Mesenchymal stem cell (in vitro differentiated cells and primary cell): Measurements from ENCODE around the gene AGR3.

Experiments used
- DNase-seq: peaks from one replicate; pipeline ENCODE4 v3.0.0-alpha.2; 2013
- H2AFZ ChIP-seq: one replicate; pipeline ENCODE4 v1.6.1; 2013; ENCODE audit warnings: low read depth, mild to moderate bottlenecking, control low read depth, inconsistent platforms, low read length, moderate library complexity
- H2AK5ac ChIP-seq: 2 replicates; pipeline ENCODE4 v1.6.1; 2013; ENCODE audit warnings: low read length, moderate library complexity, mild to moderate bottlenecking, inconsistent platforms; ENCODE audit not compliant: severe bottlenecking
- H2BK120ac ChIP-seq: one replicate; pipeline ENCODE4 v1.6.1; 2013; ENCODE audit warnings: low read depth, mild to moderate bottlenecking, inconsistent platforms, low read length, moderate library complexity
- H2BK12ac ChIP-seq, 2 experiments: one replicate each; pipeline ENCODE4 v1.6.1; 2013; ENCODE audit warnings: inconsistent platforms in 2 of 2, low read length in 2 of 2, mild to moderate bottlenecking in 2 of 2, moderate library complexity in 2 of 2, control low read depth in 1 of 2
- H2BK15ac ChIP-seq: one replicate; pipeline ENCODE4 v1.6.1; 2013; ENCODE audit warnings: mild to moderate bottlenecking, low read depth, inconsistent platforms; ENCODE audit not compliant: poor library complexity, severe bottlenecking
- H2BK5ac ChIP-seq: 2 replicates; pipeline ENCODE4 v1.6.1; 2013; ENCODE audit warnings: low read depth, mild to moderate bottlenecking, low read length, control low read depth, inconsistent platforms; ENCODE audit not compliant: poor library complexity, severe bottlenecking
- H3K14ac ChIP-seq, 2 experiments: one replicate each; pipeline ENCODE4 v1.6.1; 2013; ENCODE audit warnings: inconsistent platforms in 2 of 2, low read length in 2 of 2, control low read depth in 1 of 2, mild to moderate bottlenecking in 1 of 2, moderate library complexity in 1 of 2
- H3K18ac ChIP-seq, 2 experiments: one replicate each; pipeline ENCODE4 v1.6.1; 2013; ENCODE audit warnings: inconsistent platforms in 2 of 2, low read length in 2 of 2, control low read depth in 1 of 2, low read depth in 1 of 2, mild to moderate bottlenecking in 1 of 2
- H3K23ac ChIP-seq, 2 experiments: one replicate each; pipeline ENCODE4 v1.6.1; 2013; ENCODE audit warnings: inconsistent platforms in 2 of 2, low read length in 2 of 2, mild to moderate bottlenecking in 2 of 2, moderate library complexity in 2 of 2, control low read depth in 1 of 2
- H3K27ac ChIP-seq: 2 replicates; pipeline ENCODE4 v1.5.1; 2013; ENCODE audit warnings: mild to moderate bottlenecking, moderate library complexity, low read length, control low read depth, inconsistent platforms; ENCODE audit not compliant: poor library complexity, severe bottlenecking
- H3K27me3 ChIP-seq, 2 experiments: 2 replicates each; pipeline versions ENCODE4 v1.6.1 to v1.7.0; 2013; ENCODE audit warnings: low read length in 2 of 2, mild to moderate bottlenecking in 2 of 2, moderate library complexity in 2 of 2, control low read depth in 1 of 2, inconsistent platforms in 1 of 2; ENCODE audit not compliant: control insufficient read depth in 1 of 2, insufficient read depth in 1 of 2
- H3K36me3 ChIP-seq, 2 experiments: 2 replicates each; pipeline versions ENCODE4 v1.6.1 to v1.7.0; 2013; ENCODE audit warnings: low read length in 2 of 2, control low read depth in 1 of 2, inconsistent platforms in 1 of 2, low read depth in 1 of 2, mild to moderate bottlenecking in 1 of 2; ENCODE audit not compliant: insufficient read depth in 2 of 2, control insufficient read depth in 1 of 2
- H3K4ac ChIP-seq, 2 experiments: one replicate each; pipeline ENCODE4 v1.6.1; 2013; ENCODE audit warnings: inconsistent platforms in 2 of 2, low read length in 2 of 2, mild to moderate bottlenecking in 2 of 2, moderate library complexity in 2 of 2, control low read depth in 1 of 2, low read depth in 1 of 2
- H3K4me1 ChIP-seq: 2 replicates; pipeline ENCODE4 v1.6.1; 2013; ENCODE audit warnings: low read depth, low read length, control low read depth; ENCODE audit not compliant: control insufficient read depth, insufficient read depth
- H3K4me2 ChIP-seq: 2 replicates; pipeline ENCODE4 v1.6.1; 2013; ENCODE audit warnings: low read length, mild to moderate bottlenecking, inconsistent platforms; ENCODE audit not compliant: poor library complexity, severe bottlenecking
- H3K4me3 ChIP-seq, 2 experiments: 2 replicates each; pipeline versions ENCODE4 v1.5.1 to v1.7.0; 2013; ENCODE audit warnings: low read length in 2 of 2, mild to moderate bottlenecking in 2 of 2, control low read depth in 1 of 2, low read depth in 1 of 2; ENCODE audit not compliant: insufficient read depth in 1 of 2
- H3K79me1 ChIP-seq: replicated peaks from 2 replicates; pipeline ENCODE4 v1.6.1; 2013; ENCODE audit warnings: mild to moderate bottlenecking, control low read depth, low read length, inconsistent platforms; ENCODE audit not compliant: poor library complexity, severe bottlenecking
- H3K9ac ChIP-seq: 2 replicates; pipeline ENCODE4 v1.7.0; 2013; ENCODE audit warnings: mild to moderate bottlenecking, low read length, moderate library complexity
- H3K9me3 ChIP-seq: 2 replicates; pipeline ENCODE4 v1.7.0; 2013; ENCODE audit warnings: mild to moderate bottlenecking, low read length; ENCODE audit not compliant: control insufficient read depth
- H4K8ac ChIP-seq: one replicate; pipeline ENCODE4 v1.6.1; 2013; ENCODE audit warnings: inconsistent platforms, mild to moderate bottlenecking, low read length, moderate library complexity
- H4K91ac ChIP-seq: one replicate; pipeline ENCODE4 v1.6.1; 2013; ENCODE audit warnings: mild to moderate bottlenecking, low read length, inconsistent platforms
- WGBS: methylation state at CpG from one replicate; pipeline ENCODE4 v1.1.7; 2013; ENCODE audit warnings: mixed read lengths; 5-methylcytosine and 5-hydroxymethylcytosine counted together

The AGR3 gene

DNA sequence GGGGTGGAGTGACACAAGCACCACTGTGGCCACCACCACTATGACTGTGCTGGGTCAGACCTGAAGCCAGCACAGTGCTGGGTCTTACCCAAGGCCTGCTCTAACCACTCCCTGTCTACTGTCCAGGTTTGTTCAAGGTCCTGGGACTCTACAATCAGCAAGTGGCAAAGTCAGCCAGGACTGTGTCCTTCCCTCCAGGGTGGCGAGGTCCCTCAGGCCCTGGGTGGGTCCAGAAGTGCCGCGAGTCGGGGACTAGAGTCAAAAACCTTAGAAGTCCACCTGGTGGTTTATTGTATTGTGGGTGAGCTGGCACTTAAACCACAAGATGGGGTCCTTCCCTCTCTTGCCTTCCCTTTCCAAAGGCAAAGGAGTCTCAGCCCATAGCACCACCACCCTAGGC lies 30.8 kb upstream of the AGR3 start:
- Histone ChIP-seq H2AK5ac (no peak overlapping the region), H4K8ac (peak overlapping the region; percentile 69), H3K79me1 (no peaks in the 10 kb centered on the region), H2BK120ac (no peak overlapping the region), H3K4me2 (no peak overlapping the region), H3K27ac (no peak overlapping the region), H3K18ac (no peak overlapping the region), H3K9ac (no peak overlapping the region), H2AFZ (no peak overlapping the region), H3K4me3 (no peak overlapping the region), H2BK5ac (no peak overlapping the region), H3K23ac (no peak overlapping the region), H3K9me3 (peaks cover 17% of the 10 kb centered on the region), H2BK12ac (peak overlapping the region in 1 of 2 experiments; percentile 22), H3K27me3 (no peaks in the 10 kb centered on the region), H3K14ac (no peak overlapping the region), H3K4me1 (peaks cover 6% of the 10 kb centered on the region), H3K36me3 (no peaks in the 10 kb centered on the region), H4K91ac (no peak overlapping the region), H3K4ac (no peak overlapping the region), H2BK15ac (no peak overlapping the region)
- DNase-seq, result no peak
- WGBS, result 100% methylated on average over 1 of the region's 4 CpGs

DNA sequence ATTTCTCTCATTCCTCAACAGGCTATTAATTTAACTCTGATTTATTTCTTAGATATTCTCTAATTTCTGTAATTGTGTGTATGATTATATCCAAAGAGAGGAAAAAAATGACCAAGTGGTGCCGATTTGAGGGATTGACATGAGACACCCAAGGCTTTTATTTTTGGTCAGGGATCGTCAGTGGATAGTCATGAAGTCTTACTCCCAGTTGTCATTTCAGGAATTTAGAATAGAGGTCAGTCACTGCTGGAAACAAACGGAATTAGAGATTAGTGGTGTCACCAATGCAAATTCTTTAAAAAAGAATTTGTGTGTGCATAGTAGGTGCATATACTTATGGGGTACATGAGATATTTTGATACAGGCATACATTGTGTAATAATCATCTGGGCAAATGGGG lies 26.8 kb upstream of the AGR3 start:
- Histone ChIP-seq H3K4me3 (no peak overlapping the region), H3K79me1 (no peaks in the 10 kb centered on the region), H2BK15ac (no peak overlapping the region), H4K91ac (no peak overlapping the region), H3K14ac (no peak overlapping the region), H3K27ac (no peak overlapping the region), H3K9me3 (peaks cover 14% of the 10 kb centered on the region), H2BK5ac (no peak overlapping the region), H3K4ac (no peak overlapping the region), H3K9ac (no peak overlapping the region), H3K27me3 (no peaks in the 10 kb centered on the region), H2AFZ (no peak overlapping the region), H3K23ac (no peak overlapping the region), H3K4me1 (no peaks in the 10 kb centered on the region), H3K4me2 (no peak overlapping the region), H2BK120ac (no peak overlapping the region), H2AK5ac (no peak overlapping the region), H3K36me3 (no peaks in the 10 kb centered on the region), H2BK12ac (no peak overlapping the region), H3K18ac (no peak overlapping the region), H4K8ac (no peak overlapping the region)
- 80% methylated on average over 3 of the region's 3 CpGs for WGBS
- no peak for DNase-seq

DNA sequence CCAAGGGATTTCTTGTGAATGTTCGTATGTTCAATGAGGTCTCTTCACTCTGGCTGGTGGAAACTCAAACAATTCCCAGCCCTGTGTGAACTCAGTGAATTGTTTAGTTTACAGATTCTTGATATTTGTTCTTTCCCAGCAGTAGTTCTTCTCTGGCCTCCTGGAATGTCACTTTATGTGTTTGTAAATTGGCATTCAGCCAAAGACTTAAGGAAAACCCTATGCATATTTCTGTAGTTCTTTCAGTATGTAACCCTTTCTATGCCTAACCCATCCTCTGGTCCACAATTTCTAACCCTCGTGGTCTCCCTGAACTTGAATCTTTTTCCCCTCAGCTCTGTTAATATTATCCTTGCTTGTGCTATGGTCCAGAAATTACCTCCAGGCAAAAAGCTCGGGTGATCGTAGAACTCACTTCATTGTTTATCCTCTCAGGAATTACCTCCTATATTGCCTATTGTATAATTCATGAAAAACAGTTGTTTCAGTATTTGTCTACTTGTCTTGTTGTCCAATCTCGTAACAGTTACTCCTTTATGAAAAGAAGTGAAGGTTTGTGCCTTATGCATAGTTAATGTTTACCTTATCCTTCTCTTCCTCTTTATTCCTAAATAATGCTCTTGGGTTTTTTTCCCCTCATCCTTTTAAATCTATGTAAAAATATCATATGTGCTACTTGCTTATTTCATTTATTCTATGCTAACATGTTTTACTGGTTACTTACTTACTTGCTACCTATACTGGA lies 23.7 kb upstream of the AGR3 start:
- no peak overlapping the region for H3K18ac ChIP-seq
- no peak overlapping the region for H4K8ac ChIP-seq
- no peak overlapping the region for H3K14ac ChIP-seq
- peak overlapping the region; percentile 58 for H3K4me2 ChIP-seq
- no peak overlapping the region for H3K23ac ChIP-seq
- peak overlapping the region; percentile 80 for H3K27ac ChIP-seq
- H2BK5ac ChIP-seq, result no peak overlapping the region
- H3K9ac ChIP-seq, result no peak overlapping the region
- H3K36me3 ChIP-seq, result no peaks in the 10 kb centered on the region
- peaks cover under 1% of the 10 kb centered on the region for H3K9me3 ChIP-seq
- no peak overlapping the region for H2BK120ac ChIP-seq
- no peaks in the 10 kb centered on the region for H3K79me1 ChIP-seq
- H2BK15ac ChIP-seq, result no peak overlapping the region
- no peak overlapping the region for H2AFZ ChIP-seq
- no peaks in the 10 kb centered on the region for H3K27me3 ChIP-seq
- WGBS, result 31% methylated on average over 2 of the region's 5 CpGs
- DNase-seq, result peak; percentile 75
- H2AK5ac ChIP-seq, result no peak overlapping the region
- H4K91ac ChIP-seq, result no peak overlapping the region
- no peaks in the 10 kb centered on the region for H3K4me1 ChIP-seq
- H3K4ac ChIP-seq, result no peak overlapping the region
- H2BK12ac ChIP-seq, result no peak overlapping the region
- H3K4me3 ChIP-seq, result no peak overlapping the region

- H3K4me2 ChIP-seq, result no peak overlapping the region
- WGBS, result no CpG with 5 or more reads among the region's 2 CpGs
Measured at GRCh38 chr7:16904076-16904475, 22.3 kb upstream of the AGR3 start.

More at GRCh38 chr7:16904076-16904475, 22.3 kb upstream of the AGR3 start:
- Histone ChIP-seq H2BK5ac (no peak overlapping the region), H3K9me3 (no peaks in the 10 kb centered on the region), H4K8ac (no peak overlapping the region), H3K14ac (no peak overlapping the region), H3K79me1 (no peaks in the 10 kb centered on the region), H2AK5ac (no peak overlapping the region), H3K4me1 (no peaks in the 10 kb centered on the region), H2BK12ac (no peak overlapping the region), H3K4ac (no peak overlapping the region), H4K91ac (no peak overlapping the region), H3K4me3 (no peak overlapping the region), H3K27ac (no peak overlapping the region), H3K18ac (no peak overlapping the region), H3K27me3 (no peaks in the 10 kb centered on the region), H3K9ac (no peak overlapping the region), H2BK15ac (no peak overlapping the region), H3K23ac (no peak overlapping the region), H2BK120ac (no peak overlapping the region), H3K36me3 (no peaks in the 10 kb centered on the region), H2AFZ (no peak overlapping the region)
- no peak for DNase-seq
